B cell (primary cell): ENCODE measurements around the gene SEC14L5. TPM values are rescaled to one million over a fixed set of nuclear protein-coding genes. Genes with fewer than 3 reads are reported as not detected.

Experiments used
- ATAC-seq: fragments of 200-7000 bp; cut with Tn5 transposase; one replicate; pipeline ENCODE4 v1.10.0; 2021; ENCODE audit warnings: low read depth, mild to moderate bottlenecking, moderate number of reproducible peaks, moderate library complexity
- CTCF ChIA-PET: fragments of 350-600 bp; sonication (Branson Sonifier 250); formaldehyde crosslinking; loops from one replicate; lab custom pipeline; 2021; ENCODE audit warnings: antibody characterized with exemption, inconsistent platforms; lab: Charles Lee
- POLR2A ChIA-PET: fragments of 350-600 bp; sonication (Branson Sonifier 250); formaldehyde crosslinking; loops from one replicate; lab custom pipeline; 2021; ENCODE audit warnings: antibody characterized with exemption; lab: Charles Lee
- DNase-seq: peaks from one replicate; pipeline ENCODE4 v3.0.0; 2013
- H2AFZ ChIP-seq: 2 replicates; pipeline ENCODE4 v1.6.1; 2012; ENCODE audit warnings: mild to moderate bottlenecking, low read depth, low read length; ENCODE audit not compliant: insufficient read depth, poor library complexity, severe bottlenecking
- H3K27ac ChIP-seq, 2 donors: 1 replicate in 1 of 2; 2 replicates in 1 of 2; pipeline ENCODE4 v1.5.1; 2012 to 2013; ENCODE audit warnings: low read length in 2 of 2, mild to moderate bottlenecking in 2 of 2, moderate library complexity in 1 of 2
- H3K27me3 ChIP-seq, 4 experiments: fragments of 200-600 bp in 1 of 4; sonication (generic) in 1 of 4; replicated peaks in 1 of 4; 1 replicate in 2 of 4; 2 replicates in 2 of 4; pipeline versions ENCODE4 v1.6.1 to v1.7.0; 2013 to 2016; ENCODE audit warnings: low read length in 3 of 4, mild to moderate bottlenecking in 2 of 4, mixed read lengths in 1 of 4, moderate library complexity in 1 of 4; ENCODE audit not compliant: insufficient read depth in 4 of 4, control insufficient read depth in 3 of 4; ENCODE audit errors: control extremely low read depth in 1 of 4
- H3K36me3 ChIP-seq, 2 experiments: replicated peaks in 1 of 2; 1 replicate in 1 of 2; 2 replicates in 1 of 2; pipeline versions ENCODE4 v1.6.1 to v1.7.1; 2013; ENCODE audit warnings: low read length in 1 of 2; ENCODE audit not compliant: insufficient read depth in 2 of 2, control insufficient read depth in 1 of 2; ENCODE audit errors: control extremely low read depth in 1 of 2, extremely low read depth in 1 of 2
- H3K4me1 ChIP-seq, 2 donors: fragments of 200-600 bp in 1 of 2; sonication (generic) in 1 of 2; 1 replicate in 1 of 2; 2 replicates in 1 of 2; pipeline versions ENCODE4 v1.5.1 to v1.6.1; 2013 to 2017; ENCODE audit warnings: low read length in 2 of 2; ENCODE audit not compliant: control insufficient read depth in 2 of 2, insufficient read depth in 2 of 2
- H3K4me2 ChIP-seq: replicated peaks from 2 replicates; pipeline ENCODE3; 2012; ENCODE audit warnings: mild to moderate bottlenecking, low read depth, low read length; ENCODE audit not compliant: poor library complexity, severe bottlenecking
- H3K4me3 ChIP-seq, 5 experiments: fragments of 200-600 bp in 1 of 5; sonication (generic) in 1 of 5; 1 replicate in 3 of 5; 2 replicates in 2 of 5; pipeline versions ENCODE4 v1.5.1 to v1.7.0; 2011 to 2016; ENCODE audit warnings: low read length in 4 of 5, mild to moderate bottlenecking in 4 of 5, low read depth in 2 of 5, control low read depth in 1 of 5, moderate library complexity in 1 of 5; ENCODE audit not compliant: insufficient read depth in 1 of 5; ENCODE audit errors: control extremely low read depth in 1 of 5, extremely low read depth in 1 of 5
- H3K79me2 ChIP-seq: fragments of 200-600 bp; sonication (generic); one replicate; pipeline ENCODE4 v1.6.0; 2016; ENCODE audit warnings: low read length; ENCODE audit not compliant: control insufficient read depth, insufficient read depth
- H3K9ac ChIP-seq: fragments of 200-600 bp; sonication (generic); 2 replicates; pipeline ENCODE4 v1.6.1; 2017; ENCODE audit warnings: mild to moderate bottlenecking, low read length, moderate library complexity
- H3K9me3 ChIP-seq, 3 donors: one replicate each; pipeline versions ENCODE4 v1.6.1 to v1.7.1; 2013; ENCODE audit warnings: low read length in 2 of 3; ENCODE audit not compliant: control insufficient read depth in 2 of 3, insufficient read depth in 1 of 3; ENCODE audit errors: control extremely low read depth in 1 of 3
- H4K20me1 ChIP-seq: 2 replicates; pipeline ENCODE4 v1.6.0; 2012; ENCODE audit warnings: mild to moderate bottlenecking, low read length; ENCODE audit not compliant: insufficient read depth, control insufficient read depth, poor library complexity, severe bottlenecking
- H3K27ac Mint-ChIP-seq: one replicate; pipeline ENCODE4 v1.8.0; 2021; ENCODE audit warnings: mixed read lengths
- H3K27me3 Mint-ChIP-seq: one replicate; pipeline ENCODE4 v1.8.0; 2021; ENCODE audit warnings: mixed read lengths
- H3K4me1 Mint-ChIP-seq: one replicate; pipeline ENCODE4 v1.8.0; 2021; ENCODE audit warnings: mixed read lengths
- H3K4me3 Mint-ChIP-seq: one replicate; pipeline ENCODE4 v1.8.0; 2021; ENCODE audit warnings: mixed read lengths
- H3K9me3 Mint-ChIP-seq: one replicate; pipeline ENCODE4 v1.8.0; 2022; ENCODE audit warnings: mixed read lengths; ENCODE audit not compliant: insufficient read depth
- EZH2 ChIP-seq: IDR thresholded peaks from 2 replicates; pipeline ENCODE4 v1.6.1; 2012; ENCODE audit warnings: borderline replicate concordance, low read depth, mild to moderate bottlenecking, moderate library complexity, low read length; ENCODE audit not compliant: insufficient read depth, poor library complexity, severe bottlenecking
- WGBS: methylation state at CpG from one replicate; pipeline ENCODE4 v1.1.5; 2013; ENCODE audit warnings: missing lambda C conversion rate; ENCODE audit not compliant: insufficient coverage; 5-methylcytosine and 5-hydroxymethylcytosine counted together
- intact Hi-C: fragments of 100-400 bp; cut with micrococcal nuclease; formaldehyde crosslinking; loops from one replicate; pipeline ENCODE4 v1.10.0; 2022
- polyA plus RNA-seq: library from polyadenylated mRNA; depleted of rRNA; stranded (reverse); fragments of >200 nt; gene quantifications from 2 replicates; pipeline ENCODE4 v1.2.3, GENCODE V29; 2012
- total RNA-seq, 2 donors: library from RNA; stranded (reverse); fragments of 120-200 nt in 1 of 2; gene quantifications; 1 replicate in 1 of 2; 2 replicates in 1 of 2; pipeline versions ENCODE4 v1.2.3 to v1.2.4, GENCODE V29; 2013 to 2022
- TF ChIP-seq, protein P1 (sequence below): fragments of 200-600 bp; IDR thresholded peaks from one replicate; pipeline ENCODE4 v1.8.0; 2022; ENCODE audit warnings: antibody characterized with exemption, mild to moderate bottlenecking

The SEC14L5 gene
- total and polyA plus RNA-seq, 2 donors (not counting 1 experiment from before 2014, with no cell fraction given): not detected

GRCh38 chr16:5005916-5006315 lies 47.8 kb downstream of the SEC14L5 start:
- Histone ChIP-seq H3K36me3 (no peaks in the 10 kb centered on the region), H3K9me3 (no peaks in the 10 kb centered on the region), H4K20me1 (no peaks in the 10 kb centered on the region), H3K9ac (no peak overlapping the region), H3K27me3 (peaks cover 0 to 8% (median 0%) of the 10 kb centered on the region in 4 experiments), H3K4me1 (no peaks in the 10 kb centered on the region), H3K79me2 (no peaks in the 10 kb centered on the region), H2AFZ (no peak overlapping the region), H3K4me3 (no peak overlapping the region), H3K4me2 (no peak overlapping the region), H3K27ac (no peak overlapping the region)
- Mint-ChIP-seq H3K27ac (no peak overlapping the region), H3K4me3 (no peak overlapping the region), H3K27me3 (peaks cover 28% of the 10 kb centered on the region), H3K9me3 (no peaks in the 10 kb centered on the region), H3K4me1 (peaks cover 2% of the 10 kb centered on the region)
- intact Hi-C loops: no loop called here
- ATAC-seq (no peak), DNase-seq (no peak)
- WGBS: 68% methylated on average over 3 of the region's 4 CpGs
- POLR2A ChIA-PET: no interaction called here
- no peak for TF ChIP-seq EZH2
- TF ChIP-seq, protein P1, sequence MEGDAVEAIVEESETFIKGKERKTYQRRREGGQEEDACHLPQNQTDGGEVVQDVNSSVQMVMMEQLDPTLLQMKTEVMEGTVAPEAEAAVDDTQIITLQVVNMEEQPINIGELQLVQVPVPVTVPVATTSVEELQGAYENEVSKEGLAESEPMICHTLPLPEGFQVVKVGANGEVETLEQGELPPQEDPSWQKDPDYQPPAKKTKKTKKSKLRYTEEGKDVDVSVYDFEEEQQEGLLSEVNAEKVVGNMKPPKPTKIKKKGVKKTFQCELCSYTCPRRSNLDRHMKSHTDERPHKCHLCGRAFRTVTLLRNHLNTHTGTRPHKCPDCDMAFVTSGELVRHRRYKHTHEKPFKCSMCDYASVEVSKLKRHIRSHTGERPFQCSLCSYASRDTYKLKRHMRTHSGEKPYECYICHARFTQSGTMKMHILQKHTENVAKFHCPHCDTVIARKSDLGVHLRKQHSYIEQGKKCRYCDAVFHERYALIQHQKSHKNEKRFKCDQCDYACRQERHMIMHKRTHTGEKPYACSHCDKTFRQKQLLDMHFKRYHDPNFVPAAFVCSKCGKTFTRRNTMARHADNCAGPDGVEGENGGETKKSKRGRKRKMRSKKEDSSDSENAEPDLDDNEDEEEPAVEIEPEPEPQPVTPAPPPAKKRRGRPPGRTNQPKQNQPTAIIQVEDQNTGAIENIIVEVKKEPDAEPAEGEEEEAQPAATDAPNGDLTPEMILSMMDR: no peak
- CTCF ChIA-PET: no interaction called here

DNA sequence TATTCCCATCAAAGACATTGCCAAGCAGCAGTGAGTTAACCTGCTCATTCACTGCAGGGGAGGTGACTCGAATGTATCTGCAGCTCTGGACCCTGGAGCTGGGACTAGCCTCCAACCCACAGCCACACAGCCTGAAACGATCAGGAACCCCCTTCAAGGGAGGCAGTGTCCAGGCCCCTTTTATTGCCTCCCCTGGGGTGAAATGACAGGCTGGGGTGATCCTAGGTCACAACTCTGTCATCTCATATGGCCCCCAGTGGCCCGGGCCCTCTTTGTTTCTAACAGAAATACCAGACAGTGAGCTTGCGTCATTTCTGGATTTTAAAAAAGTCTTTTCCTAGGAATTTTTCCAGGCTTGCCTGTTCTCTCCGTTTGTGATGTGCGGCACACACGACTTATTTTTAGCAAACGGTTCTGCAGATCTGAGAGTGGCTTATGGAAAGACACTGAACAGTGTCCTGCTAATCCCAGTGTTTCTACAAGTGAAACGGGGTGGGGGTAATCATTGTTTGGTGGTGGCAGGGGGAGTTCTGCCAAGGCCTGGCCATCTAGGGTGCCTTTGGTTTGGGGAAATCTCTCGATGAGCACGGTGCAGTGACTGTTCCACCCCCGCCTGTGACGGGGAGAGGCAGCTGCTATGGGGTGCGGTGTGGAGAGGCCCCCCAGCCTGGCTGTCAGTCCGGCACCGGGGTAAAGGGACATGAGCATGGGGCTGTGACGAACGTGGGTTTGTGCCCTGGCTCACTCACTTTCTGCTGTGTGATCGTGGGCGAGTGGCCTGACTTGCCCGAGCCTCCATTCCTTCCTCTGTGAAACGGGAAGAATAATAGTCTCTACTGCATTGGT lies 48.4 kb downstream of the SEC14L5 start:
- WGBS: 89% methylated on average over 19 of the region's 22 CpGs
- Histone ChIP-seq H2AFZ (no peak overlapping the region), H3K79me2 (no peaks in the 10 kb centered on the region), H3K27me3 (peaks cover 0 to 8% (median 0%) of the 10 kb centered on the region in 4 experiments), H3K9me3 (no peaks in the 10 kb centered on the region), H3K4me2 (no peak overlapping the region), H3K9ac (no peak overlapping the region), H4K20me1 (no peaks in the 10 kb centered on the region), H3K36me3 (no peaks in the 10 kb centered on the region), H3K4me1 (no peaks in the 10 kb centered on the region), H3K27ac (no peak overlapping the region), H3K4me3 (no peak overlapping the region)
- Mint-ChIP-seq H3K27ac (no peak overlapping the region), H3K4me3 (no peak overlapping the region), H3K27me3 (peaks cover 26% of the 10 kb centered on the region), H3K4me1 (peaks cover under 1% of the 10 kb centered on the region), H3K9me3 (no peaks in the 10 kb centered on the region)
- POLR2A ChIA-PET: no interaction called here
- DNase-seq (no peak), ATAC-seq (no peak)
- intact Hi-C loops: no loop called here
- no peak for TF ChIP-seq EZH2
- TF ChIP-seq, protein P1: no peak
- CTCF ChIA-PET: no interaction called here
